ENCODE results near the gene FHAD1.

FHAD1 gene

DNA sequence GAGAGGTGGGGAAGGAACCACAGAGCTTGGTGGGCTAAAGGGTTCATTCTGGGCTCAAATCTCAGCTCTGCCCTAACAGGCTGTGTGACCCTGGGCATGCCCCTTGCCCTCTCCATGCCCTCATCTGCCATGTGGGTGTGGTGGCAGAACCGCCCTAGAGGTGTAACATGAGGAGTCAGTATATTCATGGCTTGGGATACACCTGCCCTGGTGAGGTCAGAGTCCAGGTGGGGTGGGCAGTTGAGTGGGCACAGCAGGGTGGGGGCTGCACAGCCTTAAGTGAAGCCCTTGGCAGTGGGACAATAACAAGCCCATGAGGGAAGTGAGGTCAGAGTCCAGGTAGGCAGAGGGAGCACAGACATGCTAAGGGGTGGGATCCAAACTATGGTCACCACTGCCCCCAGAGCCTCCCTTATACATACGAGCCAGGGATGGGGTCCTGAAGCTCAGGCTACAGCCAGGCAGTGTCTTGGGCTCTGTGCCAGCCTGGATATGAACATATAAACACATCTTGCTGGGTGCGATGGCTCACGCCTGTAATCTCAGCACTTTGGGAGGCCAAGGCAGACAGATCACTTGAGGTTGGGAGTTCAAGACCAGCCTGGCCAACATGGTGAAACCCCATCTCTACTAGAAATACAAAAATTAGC is 103.7 kb downstream of the FHAD1 start:
- DNase-seq (ENCODE audit: low read depth, low spot score) = no peak

DNA sequence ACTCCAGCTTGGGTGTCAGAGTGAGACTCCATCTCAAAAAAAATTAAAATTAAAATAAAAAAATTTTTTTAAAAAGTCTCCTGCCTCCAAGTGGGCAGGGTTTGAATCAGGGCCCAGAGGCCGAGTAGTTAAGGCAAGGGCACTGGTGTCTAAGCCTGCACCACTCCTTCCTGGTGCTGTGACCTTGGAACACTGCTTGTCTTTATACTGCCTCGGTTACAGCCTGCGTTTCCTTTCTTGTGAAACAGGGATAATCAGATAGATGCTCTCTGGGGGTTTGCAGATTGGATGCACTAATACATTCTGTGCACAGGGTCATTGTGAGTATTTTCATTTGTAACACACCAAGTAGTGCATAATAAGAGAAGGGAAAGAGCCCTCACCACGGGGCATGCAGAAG is 104.3 kb downstream of the FHAD1 start:
- H3K4me3 ChIP-seq (ENCODE audit: low read length) = no peak overlapping the region
- no peak for DNase-seq (ENCODE audit: low read depth, low spot score)

More for the DNA sequence above, 103.7 kb downstream of the FHAD1 start:
- H3K4me3 ChIP-seq (ENCODE audit: low read length) = no peak overlapping the region

DNA sequence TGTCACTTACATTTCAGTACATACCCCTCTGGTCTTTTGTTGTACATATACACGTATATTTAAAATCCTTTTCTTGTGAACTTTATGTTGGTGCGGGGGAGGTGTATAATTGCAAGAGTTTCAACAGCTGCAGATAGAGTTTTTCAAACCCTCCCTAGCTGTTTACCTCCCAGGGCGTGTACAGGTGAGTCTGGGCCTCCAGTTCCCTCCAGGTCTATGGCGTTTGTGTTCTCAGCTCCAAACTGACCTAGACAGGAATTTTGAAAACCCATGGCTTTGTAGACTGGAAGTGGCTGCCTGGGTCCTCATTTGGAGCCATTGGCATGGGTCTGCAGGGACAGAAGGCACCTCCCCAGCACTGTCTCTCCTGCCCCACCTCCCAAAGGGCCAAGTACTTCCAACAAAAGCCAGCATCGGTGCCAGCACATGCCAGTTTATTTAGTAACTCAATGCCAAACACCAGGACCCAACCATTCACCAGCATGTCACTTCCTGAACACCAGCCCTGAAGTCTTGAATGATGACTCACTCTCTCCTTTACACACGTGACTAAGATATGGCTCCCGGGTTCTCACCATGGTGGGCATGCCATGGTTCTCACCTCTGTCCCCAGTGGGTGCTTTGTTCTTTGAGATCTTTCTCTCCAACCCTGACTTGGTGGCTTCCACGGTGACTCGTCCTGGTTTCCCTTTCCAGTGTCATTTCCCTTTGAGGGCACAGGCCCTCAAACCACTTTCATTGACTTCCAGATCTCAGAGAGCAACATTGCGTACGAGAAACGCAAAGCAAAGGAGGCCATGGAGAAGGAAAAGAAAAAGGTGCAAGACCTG is 105.3 kb downstream of the FHAD1 start:
- DNase-seq (ENCODE audit: low read depth, low spot score) = peak; percentile 41
- H3K4me3 ChIP-seq (ENCODE audit: low read length) = no peak overlapping the region

DNA sequence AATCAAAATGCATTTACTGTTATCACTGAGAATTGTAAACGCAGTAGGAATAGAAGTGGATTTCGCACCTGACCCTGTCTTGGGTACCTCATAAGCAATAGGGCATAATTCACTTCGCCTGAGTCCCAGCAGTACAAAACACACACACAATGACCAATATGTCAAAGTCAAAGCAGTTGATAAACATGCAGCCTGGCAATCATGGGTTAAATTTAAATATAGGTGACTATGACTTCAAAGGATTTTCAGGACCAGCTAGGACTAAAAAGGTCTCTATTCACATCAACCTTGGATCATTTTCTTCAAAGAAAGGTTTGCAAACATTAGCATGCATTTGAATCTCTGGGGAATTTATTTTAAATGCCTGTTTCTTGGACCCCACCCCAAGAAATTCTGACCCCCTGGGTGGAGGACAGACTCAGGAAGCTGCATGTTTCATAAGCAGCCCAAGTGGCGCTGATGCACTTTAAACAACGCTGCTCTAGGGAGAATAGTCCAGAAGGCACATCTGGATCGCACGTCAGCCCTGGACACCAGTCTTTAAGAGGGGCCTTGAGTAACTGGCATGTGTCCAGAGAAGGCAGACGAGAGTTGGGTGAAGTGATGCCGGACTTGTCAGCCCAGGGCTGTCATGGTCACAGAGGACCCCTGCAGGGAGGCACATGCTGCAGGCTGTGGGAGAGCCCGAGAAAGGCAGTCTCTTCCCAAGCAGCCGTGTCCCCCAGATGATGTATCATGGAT is 107.0 kb downstream of the FHAD1 start:
- no peak overlapping the region for H3K4me3 ChIP-seq (ENCODE audit: low read length)
- no peak for DNase-seq (ENCODE audit: low read depth, low spot score)

DNA sequence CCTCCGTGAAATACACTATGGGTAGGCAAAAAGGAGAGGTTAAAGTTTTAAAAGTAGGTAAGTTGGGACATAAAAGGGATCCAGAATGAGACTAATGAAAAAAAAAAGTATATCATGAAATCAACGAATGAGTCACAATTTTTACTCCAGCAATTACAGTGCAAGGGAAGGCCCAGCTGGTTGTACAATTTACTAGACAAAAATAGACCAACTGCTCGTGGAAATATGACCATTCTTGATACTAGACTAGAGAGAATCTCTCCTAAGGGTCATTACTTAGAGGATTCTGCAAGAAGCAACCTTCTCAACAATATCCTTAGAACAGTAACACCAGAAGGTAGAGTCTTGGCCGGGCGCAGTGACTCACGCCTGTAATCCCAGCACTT is 107.5 kb downstream of the FHAD1 start:
- no peak overlapping the region for H3K4me3 ChIP-seq (ENCODE audit: low read length)
- DNase-seq (ENCODE audit: low read depth, low spot score) = no peak

DNA sequence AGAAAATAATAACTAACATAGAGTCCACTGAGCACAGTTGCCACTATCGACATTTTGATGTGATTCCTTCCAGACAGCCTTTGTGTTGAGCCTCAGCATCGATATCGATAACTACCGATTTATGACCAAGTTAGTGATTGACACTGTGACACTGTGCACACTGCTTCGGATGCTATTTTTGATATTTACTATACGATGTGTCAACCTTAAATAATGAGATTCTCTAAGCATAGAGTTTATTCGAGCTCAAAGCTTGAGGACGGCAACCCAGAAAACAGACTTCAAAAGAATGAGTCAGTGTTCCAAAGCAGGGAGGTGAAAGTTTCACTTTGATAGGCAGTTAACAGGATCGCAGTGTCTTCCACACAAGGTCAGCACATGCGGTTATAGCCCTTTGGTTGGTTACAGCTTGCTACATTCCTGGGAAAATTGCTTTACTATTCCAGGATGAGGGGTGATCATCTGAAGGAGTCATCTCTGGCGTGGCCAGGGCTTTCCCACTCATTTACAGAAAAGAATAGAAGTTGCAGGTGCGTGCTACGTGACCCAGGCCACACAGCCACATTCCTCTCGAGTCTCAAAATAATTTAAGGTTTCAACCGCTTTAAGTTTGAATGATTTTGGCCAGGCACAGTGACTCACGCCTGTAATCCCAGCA is 109.1 kb downstream of the FHAD1 start:
- H3K4me3 ChIP-seq (ENCODE audit: low read length) = no peak overlapping the region
- DNase-seq (ENCODE audit: low read depth, low spot score) = no peak

DNA sequence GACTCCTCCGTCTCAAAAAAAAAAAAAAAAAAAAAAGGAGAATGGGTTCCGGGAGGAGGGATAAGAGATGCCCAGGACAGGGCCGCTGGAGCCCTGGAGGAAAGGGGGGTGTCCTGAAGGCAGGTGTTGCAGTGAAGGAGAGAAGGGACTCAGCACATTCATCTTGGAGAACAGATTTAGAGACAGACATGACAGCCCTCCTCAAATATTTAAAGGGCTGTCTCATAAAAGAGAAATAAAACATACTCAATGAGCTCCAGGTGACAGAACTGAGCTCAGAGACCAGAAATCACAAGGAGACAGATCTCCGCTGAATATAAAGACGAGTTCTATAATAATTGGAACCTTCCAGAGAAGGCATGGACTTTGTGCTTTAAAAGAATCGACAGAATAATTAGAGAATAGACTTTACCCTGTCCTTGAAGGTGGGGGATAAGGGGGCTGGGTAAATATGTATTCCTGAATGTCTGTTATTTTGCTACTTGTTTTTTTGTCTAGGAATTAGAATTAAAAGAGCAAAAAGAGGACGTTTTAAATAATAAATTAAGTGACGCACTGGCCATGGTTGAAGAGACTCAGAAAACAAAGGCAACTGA is 110.7 kb downstream of the FHAD1 start:
- DNase-seq (ENCODE audit: low read depth, low spot score) = no peak
- no peak overlapping the region for H3K4me3 ChIP-seq (ENCODE audit: low read length)

DNA sequence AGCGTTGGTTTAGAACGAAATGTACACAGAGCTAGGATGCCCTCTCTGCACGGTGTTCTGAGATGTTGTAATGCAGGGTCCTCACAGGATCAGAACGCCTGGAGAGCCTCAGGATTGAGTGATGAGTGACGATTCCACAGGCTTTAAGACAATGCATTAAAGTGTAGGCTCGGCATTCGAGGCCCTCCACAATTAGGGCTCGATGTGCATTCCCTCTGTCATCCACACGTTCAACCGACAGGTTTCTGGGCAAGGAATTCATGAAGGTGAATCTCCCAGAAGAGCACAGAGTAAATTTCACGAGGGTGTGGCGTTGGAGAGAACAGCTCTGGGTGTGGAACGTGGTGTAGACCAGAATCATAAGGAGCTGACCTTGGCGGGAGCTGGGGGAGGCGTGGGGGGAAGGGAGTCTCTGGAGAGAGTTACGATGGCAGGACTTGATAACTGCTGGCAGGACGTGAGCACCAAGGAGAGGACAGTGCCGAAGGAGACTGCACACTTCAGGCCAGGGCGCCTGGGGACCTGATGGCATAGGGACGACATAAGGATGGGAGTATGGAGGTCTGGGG is 111.6 kb downstream of the FHAD1 start:
- no peak for DNase-seq (ENCODE audit: low read depth, low spot score)
- no peak overlapping the region for H3K4me3 ChIP-seq (ENCODE audit: low read length)

DNA sequence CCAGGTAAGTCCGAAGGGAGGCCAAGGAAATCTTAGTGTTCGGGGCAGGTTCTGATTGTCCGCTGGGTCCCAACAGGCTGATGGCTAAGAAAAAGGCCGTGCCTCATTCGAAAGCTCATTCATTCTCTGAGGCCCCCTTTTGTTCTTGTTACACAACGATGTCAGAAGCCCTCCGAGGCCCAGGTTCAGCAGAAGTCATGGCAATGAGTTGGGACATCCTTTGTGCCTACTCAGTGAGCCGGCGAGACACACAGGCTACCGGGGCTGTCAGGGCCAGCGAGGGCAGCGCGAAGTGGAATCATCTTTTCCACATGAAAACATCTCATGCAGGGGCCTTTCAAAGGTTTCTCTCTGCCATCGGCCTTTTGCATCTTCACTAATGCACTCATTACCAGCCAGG is 113.7 kb downstream of the FHAD1 start:
- no peak overlapping the region for H3K4me3 ChIP-seq (ENCODE audit: low read length)
- DNase-seq (ENCODE audit: low read depth, low spot score) = no peak

DNA sequence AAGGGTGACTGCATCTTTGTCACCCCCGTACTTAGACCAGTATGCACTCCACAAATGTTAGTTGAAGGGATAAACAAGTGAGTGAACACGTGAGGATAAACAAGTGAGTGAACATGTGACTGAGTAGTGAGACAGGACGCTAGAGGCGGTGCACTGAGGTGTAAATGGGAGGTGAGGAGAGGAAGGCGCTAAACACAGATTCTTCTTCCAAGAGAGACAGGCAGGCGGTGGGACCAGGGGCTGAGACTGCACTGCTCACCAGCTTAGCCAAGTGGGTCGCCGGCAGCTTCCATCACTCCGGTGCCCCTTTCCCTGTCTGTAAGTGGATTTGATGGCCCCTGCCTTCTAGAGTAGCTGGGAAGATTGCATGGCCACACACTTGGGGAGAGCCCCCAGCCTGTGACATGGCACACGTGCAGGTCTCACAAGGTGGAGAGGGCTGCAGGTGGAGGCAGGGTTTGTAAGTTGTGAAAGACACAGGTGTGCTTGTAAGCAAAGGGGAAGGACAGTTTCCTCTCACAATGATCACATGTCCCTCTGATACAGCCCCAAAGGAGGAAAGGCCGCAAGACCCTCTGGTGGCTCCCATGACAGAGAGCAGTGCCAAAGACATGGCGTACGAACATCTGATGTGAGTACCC is 115.2 kb downstream of the FHAD1 start:
- no peak for DNase-seq (ENCODE audit: low read depth, low spot score)
- H3K4me3 ChIP-seq (ENCODE audit: low read length) = no peak overlapping the region

DNA sequence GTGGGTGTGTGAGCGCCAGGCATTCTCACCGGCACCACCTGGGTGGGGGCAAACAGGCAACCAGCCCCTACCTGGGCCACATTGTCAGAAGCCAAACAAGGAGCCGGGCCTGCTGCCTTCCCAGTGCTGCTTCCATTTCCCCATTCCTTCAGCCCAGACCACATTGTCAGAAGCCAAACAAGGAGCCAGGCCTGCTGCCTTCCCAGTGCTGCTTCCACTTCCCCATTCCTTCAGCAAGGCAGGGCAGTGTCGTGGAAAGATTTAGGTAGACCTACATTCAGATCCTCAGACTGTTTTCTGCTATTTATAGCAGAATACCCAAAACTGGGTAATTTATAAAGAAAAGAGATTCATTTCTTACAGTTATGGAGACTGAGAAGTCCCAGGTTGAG is 115.7 kb downstream of the FHAD1 start:
- no peak overlapping the region for H3K4me3 ChIP-seq (ENCODE audit: low read length)
- DNase-seq (ENCODE audit: low read depth, low spot score) = no peak

DNA sequence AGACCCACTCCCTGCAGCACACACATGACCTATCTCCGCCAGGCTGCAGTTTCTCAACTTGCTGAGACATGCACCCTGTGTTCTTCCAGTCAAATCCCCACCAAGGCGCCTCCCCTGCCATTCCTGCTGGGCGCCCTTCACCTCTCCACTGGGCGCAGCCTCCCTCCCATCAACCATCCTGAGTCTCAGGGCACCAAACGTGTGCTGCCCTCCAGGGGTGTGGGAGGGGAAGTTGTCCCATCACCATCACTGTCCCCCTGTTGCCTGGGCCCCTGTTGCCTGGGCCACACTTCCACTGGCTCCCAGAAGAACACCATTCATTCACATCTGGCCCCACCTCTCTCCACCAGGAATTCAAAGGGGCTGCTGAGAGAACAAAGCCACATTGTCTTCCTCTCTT is 117.7 kb downstream of the FHAD1 start:
- H3K4me3 ChIP-seq (ENCODE audit: low read length) = no peak overlapping the region
- DNase-seq (ENCODE audit: low read depth, low spot score) = no peak

DNA sequence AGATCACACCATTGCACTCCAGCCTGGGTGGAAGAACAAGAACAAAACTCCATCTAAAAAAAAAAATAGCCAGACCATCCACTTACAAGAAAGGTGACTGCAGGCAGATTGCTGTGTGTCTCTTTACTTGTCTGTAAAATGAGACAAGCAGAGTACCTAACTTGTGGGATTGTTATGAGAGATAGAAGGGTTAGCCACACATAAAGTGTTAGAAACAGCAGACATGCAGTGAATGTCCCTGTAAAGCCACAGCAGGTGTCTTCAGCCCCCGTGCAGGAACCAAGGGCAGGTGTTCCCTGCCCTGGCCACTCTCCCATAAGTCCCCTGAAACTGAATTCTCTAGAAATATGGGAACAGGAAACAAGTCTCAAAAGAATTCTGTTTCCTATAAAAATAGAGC is 121.9 kb downstream of the FHAD1 start:
- no peak for DNase-seq (ENCODE audit: low read depth, low spot score)
- H3K4me3 ChIP-seq (ENCODE audit: low read length) = no peak overlapping the region

DNA sequence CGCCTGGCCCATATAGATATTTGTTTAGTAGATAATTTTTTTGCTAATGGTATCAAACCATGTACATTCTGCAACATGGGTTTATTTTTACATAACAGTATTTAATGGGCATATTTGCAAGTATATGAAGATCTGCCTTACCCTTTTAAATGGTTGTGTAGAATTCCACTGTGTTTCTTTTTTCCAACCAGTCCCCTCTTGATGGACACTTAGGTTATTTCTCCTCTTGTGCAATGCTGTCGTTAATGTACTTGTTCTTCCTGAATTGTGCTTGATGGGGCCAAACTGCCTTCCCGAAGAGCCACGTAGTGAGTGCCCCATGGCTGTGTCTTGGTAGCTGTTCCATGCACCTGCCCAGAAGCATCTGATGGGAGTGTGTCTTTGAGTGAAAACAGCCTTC is 123.2 kb downstream of the FHAD1 start:
- H3K4me3 ChIP-seq (ENCODE audit: low read length) = no peak overlapping the region
- no peak for DNase-seq (ENCODE audit: low read depth, low spot score)

DNA sequence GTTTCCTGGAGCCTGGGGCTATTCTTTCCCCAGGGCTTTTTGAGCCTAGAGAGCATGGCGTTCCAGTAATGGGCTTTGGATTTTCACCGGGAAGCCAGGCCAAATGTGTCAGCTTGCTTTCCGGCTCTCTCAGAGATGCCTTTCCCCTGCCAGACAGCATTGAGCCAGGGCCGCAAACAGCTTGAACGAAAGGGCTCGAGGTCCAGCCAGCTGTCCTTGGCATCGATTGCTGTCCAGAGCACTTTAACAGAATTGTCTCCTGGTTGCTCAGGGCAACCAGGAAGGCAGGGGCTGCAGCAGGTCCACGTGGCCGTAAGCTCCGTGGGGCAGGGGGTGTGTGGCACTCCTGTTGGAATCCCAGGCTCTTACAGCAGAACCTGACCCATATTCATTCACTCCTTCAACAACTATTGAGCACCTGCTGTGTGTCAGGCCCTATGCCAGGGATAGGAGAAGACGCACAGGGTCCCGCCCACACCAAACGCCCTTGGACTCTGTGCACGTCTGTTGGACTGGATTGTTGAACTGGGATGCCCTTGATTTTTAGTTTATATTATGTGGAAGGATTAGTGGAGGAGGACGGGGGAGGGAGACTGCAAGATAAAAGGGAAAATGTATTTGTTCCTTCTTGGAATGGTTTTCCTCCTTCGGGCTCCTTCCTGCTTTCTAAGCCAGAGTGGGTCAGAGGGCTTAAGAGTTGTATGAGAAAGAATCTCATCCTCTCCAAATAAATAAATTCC is 123.9 kb downstream of the FHAD1 start:
- H3K4me3 ChIP-seq (ENCODE audit: low read length) = no peak overlapping the region
- no peak for DNase-seq (ENCODE audit: low read depth, low spot score)

DNA sequence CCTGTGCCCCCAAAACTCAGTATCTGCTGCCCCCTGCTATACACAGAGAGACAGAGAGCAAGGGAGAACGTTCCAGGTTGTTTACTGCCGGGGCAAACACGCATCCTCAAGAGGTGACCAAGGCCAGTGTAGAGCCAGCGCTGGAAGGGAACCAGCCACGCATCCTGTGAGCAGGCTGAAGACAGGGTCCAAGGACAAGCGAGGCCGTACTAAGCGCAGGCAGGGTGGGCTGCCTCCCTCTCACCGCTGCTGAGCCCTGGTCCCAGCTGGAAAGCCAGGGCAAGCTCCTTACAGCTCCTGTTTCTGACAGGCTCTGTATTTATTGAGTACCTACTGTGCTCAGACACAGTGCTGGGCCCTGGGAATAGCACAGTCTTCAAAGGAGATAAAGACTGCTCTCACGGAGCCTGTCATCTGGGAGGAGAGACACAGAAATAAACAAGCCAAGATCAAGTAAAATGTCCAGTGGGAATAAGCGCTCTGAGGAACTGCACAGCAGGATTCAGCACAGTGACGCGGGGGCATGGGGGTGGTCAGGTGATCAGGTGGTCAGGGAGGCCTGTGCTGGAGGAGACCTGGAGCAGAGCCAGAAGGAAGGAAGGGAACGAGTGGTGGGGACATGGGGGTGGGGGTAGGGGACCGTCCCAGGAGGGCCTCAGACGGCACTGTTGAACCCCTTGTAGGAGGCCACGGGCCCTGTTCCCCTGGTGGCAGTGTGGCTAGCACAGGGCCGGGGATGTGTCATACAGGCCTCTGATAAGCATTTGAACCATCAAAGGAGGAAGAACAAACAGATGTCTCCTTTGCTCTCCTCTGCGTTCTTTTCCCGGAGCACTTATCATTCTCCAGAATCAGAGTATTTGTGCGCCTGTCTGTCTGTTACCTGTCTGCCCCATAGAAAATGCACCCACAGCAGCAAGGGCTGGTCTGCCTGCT is 124.9 kb downstream of the FHAD1 start:
- no peak for DNase-seq (ENCODE audit: low read depth, low spot score)

DNA sequence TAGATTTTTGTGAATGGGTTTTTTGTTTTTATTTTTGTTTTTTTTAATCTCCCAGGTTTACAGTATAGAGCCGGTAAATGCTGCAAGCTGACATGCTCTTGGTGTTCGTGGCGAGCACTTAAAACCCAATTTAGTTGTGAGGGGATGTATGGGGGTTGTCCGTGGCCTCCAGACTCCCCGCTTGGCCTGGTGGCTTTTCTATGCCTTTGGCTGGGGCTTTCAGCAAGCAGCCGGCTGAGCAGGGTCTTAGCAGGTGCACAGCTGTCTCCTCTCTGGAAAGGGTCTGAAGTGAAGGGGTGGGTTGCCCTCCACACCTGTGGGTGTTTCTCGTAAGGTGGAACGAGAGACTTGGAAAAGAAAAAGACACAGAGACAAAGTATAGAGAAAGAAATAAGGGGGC is 131.7 kb downstream of the FHAD1 start:
- H3K4me3 ChIP-seq (ENCODE audit: low read length) = no peak overlapping the region

More for the DNA sequence above, 124.9 kb downstream of the FHAD1 start:
- H3K4me3 ChIP-seq (ENCODE audit: low read length) = no peak overlapping the region

More for the DNA sequence above, 131.7 kb downstream of the FHAD1 start:
- no peak for DNase-seq (ENCODE audit: low read depth, low spot score)

Measured in Jurkat, Clone E6-1 (cell line).